ENCODE measurements around the gene OR10V1. TPM values are rescaled to one million over a fixed set of nuclear protein-coding genes. Genes with fewer than 3 reads are reported as not detected.

OR10V1 gene
- total and polyA plus RNA-seq, 2 donors (not counting 1 experiment from before 2014, with no cell fraction given), result not detected

GRCh38 chr11:59758401-59759037, 44.9 kb upstream of the OR10V1 start:
- no peak overlapping the region for H3K9ac ChIP-seq (ENCODE audit: low read length)
- H2AFZ ChIP-seq (ENCODE audit: insufficient read depth, low read depth, low read length, poor library complexity, severe bottlenecking), result no peak overlapping the region
- DNase-seq (no peak), ATAC-seq (ENCODE audit: low read depth) (no peak)
- H3K36me3 ChIP-seq (replicated peaks in 1 of 2; ENCODE audit: control extremely low read depth in 1 of 2, control insufficient read depth in 1 of 2, extremely low read depth in 1 of 2, insufficient read depth in 2 of 2, low read length in 1 of 2), result no peaks in the 10 kb centered on the region
- H3K4me1 ChIP-seq (ENCODE audit: control insufficient read depth in 2 of 2, insufficient read depth in 2 of 2, low read length in 2 of 2), result peaks cover 14 to 26% of the 10 kb centered on the region in 2 donors
- Mint-ChIP-seq H3K9me3 (ENCODE audit: insufficient read depth) (no peaks in the 10 kb centered on the region), H3K27me3 (no peaks in the 10 kb centered on the region), H3K27ac (no peak overlapping the region), H3K4me3 (no peak overlapping the region), H3K4me1 (peaks cover 24% of the 10 kb centered on the region)
- no peak overlapping the region for H3K4me2 ChIP-seq (replicated peaks; ENCODE audit: low read depth, low read length, poor library complexity, severe bottlenecking)
- intact Hi-C loops (cut with micrococcal nuclease), result loop anchor here (10.0 kb wide), 1 partner anchor 204 kb away; no protein-coding TSS in a partner anchor
- no peak overlapping the region for H3K4me3 ChIP-seq (ENCODE audit: control extremely low read depth in 1 of 5, extremely low read depth in 1 of 5, insufficient read depth in 1 of 5, low read depth in 2 of 5, low read length in 4 of 5)
- H3K27me3 ChIP-seq (replicated peaks in 1 of 4; ENCODE audit: control extremely low read depth in 1 of 4, control insufficient read depth in 3 of 4, insufficient read depth in 4 of 4, low read length in 3 of 4), result no peaks in the 10 kb centered on the region
- H3K9me3 ChIP-seq (ENCODE audit: control extremely low read depth in 1 of 3, control insufficient read depth in 2 of 3, insufficient read depth in 1 of 3, low read length in 2 of 3), result no peaks in the 10 kb centered on the region
- CTCF ChIA-PET, result no interaction called here
- WGBS (ENCODE audit: insufficient coverage), result 92% methylated on average over 3 of the region's 4 CpGs
- no peak overlapping the region for H3K27ac ChIP-seq (ENCODE audit: low read length in 2 of 2)
- TF ChIP-seq EZH2 (IDR thresholded peaks at IDR 0.05; ENCODE audit: borderline replicate concordance, insufficient read depth, low read depth, low read length, poor library complexity, severe bottlenecking) (no peak), CTCF (IDR thresholded peaks at IDR 0.05) (no peak)
- peaks cover 9% of the 10 kb centered on the region for H3K79me2 ChIP-seq (ENCODE audit: control insufficient read depth, insufficient read depth, low read length)
- POLR2A ChIA-PET, result no interaction called here
- peaks cover 10% of the 10 kb centered on the region for H4K20me1 ChIP-seq (ENCODE audit: control insufficient read depth, insufficient read depth, low read length, poor library complexity, severe bottlenecking)

GRCh38 chr11:59756845-59757244, 43.2 kb upstream of the OR10V1 start:
- peaks cover 24% of the 10 kb centered on the region for H3K4me1 Mint-ChIP-seq
- Histone ChIP-seq H3K9ac (ENCODE audit: low read length) (no peak overlapping the region), H3K36me3 (replicated peaks in 1 of 2; ENCODE audit: control extremely low read depth in 1 of 2, control insufficient read depth in 1 of 2, extremely low read depth in 1 of 2, insufficient read depth in 2 of 2, low read length in 1 of 2) (no peaks in the 10 kb centered on the region), H3K27ac (ENCODE audit: low read length in 2 of 2) (no peak overlapping the region), H3K4me2 (replicated peaks; ENCODE audit: low read depth, low read length, poor library complexity, severe bottlenecking) (no peak overlapping the region), H4K20me1 (ENCODE audit: control insufficient read depth, insufficient read depth, low read length, poor library complexity, severe bottlenecking) (peaks cover 10% of the 10 kb centered on the region), H3K27me3 (replicated peaks in 1 of 4; ENCODE audit: control extremely low read depth in 1 of 4, control insufficient read depth in 3 of 4, insufficient read depth in 4 of 4, low read length in 3 of 4) (no peaks in the 10 kb centered on the region), H3K79me2 (ENCODE audit: control insufficient read depth, insufficient read depth, low read length) (peaks cover 9% of the 10 kb centered on the region), H3K4me3 (ENCODE audit: control extremely low read depth in 1 of 5, extremely low read depth in 1 of 5, insufficient read depth in 1 of 5, low read depth in 2 of 5, low read length in 4 of 5) (peak overlapping the region in 1 of 5 experiments; percentile 71), H2AFZ (ENCODE audit: insufficient read depth, low read depth, low read length, poor library complexity, severe bottlenecking) (no peak overlapping the region), H3K9me3 (ENCODE audit: control extremely low read depth in 1 of 3, control insufficient read depth in 2 of 3, insufficient read depth in 1 of 3, low read length in 2 of 3) (no peaks in the 10 kb centered on the region), H3K4me1 (ENCODE audit: control insufficient read depth in 2 of 2, insufficient read depth in 2 of 2, low read length in 2 of 2) (peaks cover 14 to 26% of the 10 kb centered on the region in 2 donors)
- ATAC-seq (ENCODE audit: low read depth) (peak; percentile 28), DNase-seq (peak; percentile 36)
- H3K27ac Mint-ChIP-seq, result peak overlapping the region; percentile 79
- peak overlapping the region; percentile 85 for H3K4me3 Mint-ChIP-seq
- TF ChIP-seq EZH2 (IDR thresholded peaks at IDR 0.05; ENCODE audit: borderline replicate concordance, insufficient read depth, low read depth, low read length, poor library complexity, severe bottlenecking), result no peak
- no peak for TF ChIP-seq CTCF (IDR thresholded peaks at IDR 0.05)
- no peaks in the 10 kb centered on the region for H3K27me3 Mint-ChIP-seq
- no peaks in the 10 kb centered on the region for H3K9me3 Mint-ChIP-seq (ENCODE audit: insufficient read depth)
- CTCF ChIA-PET, result interaction anchor here (5.8 to 7.5 kb wide), 2 partner anchors 45 to 53 kb away, joined by 66 to 206 read pairs; partner anchors contain the start of gene MRPL16
- POLR2A ChIA-PET, result interaction anchor here (0.6 kb wide), 1 partner anchor 371 kb away, joined by 3 read pairs; no protein-coding TSS in a partner anchor
- 0% methylated on average over 3 of the region's 4 CpGs for WGBS (ENCODE audit: insufficient coverage)
- intact Hi-C loops (cut with micrococcal nuclease), result loop anchor here (10.0 kb wide), 1 partner anchor 202 kb away; no protein-coding TSS in a partner anchor
